ENCODE measurements around the gene SLC4A5.

The SLC4A5 gene

GRCh38 chr2:74366036-74366435 lies 22.8 kb upstream of the SLC4A5 start:
- no peak for DNase-seq (ENCODE audit: low spot score)
- TF ChIP-seq CTCF (IDR thresholded peaks at IDR 0.05; ENCODE audit: extremely low read depth, missing control alignments) = no peak

DNA sequence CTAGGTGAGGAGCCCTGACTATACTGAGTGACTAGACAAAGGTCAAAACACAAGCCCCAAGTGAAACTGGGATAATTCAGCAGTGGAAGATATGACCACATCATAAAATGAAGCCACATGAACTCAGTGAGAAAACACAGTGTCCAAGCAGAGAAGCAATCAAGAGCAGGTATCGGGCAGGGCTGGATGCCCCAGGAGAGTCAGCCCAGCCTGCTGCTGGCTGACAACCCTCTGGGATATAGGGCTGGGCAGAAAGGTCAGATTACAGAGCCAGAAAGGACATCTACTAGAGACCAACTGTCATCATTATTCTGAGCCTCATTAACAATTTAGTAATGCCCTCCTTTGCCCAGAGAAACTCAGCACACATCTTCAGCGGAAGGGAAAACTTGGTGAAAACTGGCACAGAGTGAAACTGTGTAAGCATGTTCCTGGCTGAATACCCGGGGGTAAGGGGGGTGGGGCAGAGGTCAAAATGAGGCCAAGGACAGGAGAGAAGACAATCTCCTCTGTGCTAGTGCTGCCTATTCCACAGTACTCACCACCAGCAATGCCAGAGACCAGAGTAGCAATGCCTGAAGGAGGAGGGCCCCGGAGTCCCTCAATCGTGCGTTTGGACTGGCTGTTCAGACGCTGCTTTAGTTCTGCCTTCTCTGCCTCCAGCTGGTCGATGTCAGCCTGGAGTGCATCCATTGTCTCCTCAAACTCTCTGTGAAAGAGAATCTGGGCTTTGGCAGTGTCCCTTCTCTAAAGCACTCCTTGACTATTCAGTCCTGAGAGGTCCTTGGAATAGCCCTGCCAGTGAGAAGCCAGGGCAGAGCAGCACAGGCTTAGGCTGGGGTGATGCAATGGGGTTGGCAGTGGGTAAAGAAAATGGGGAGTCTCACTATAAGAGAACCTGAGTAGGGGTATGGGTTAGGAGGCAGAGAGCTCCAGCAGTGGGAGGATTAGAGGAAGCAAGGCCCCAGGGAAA lies 21.6 kb upstream of the SLC4A5 start:
- no peak for TF ChIP-seq CTCF (IDR thresholded peaks at IDR 0.05; ENCODE audit: extremely low read depth, missing control alignments)
- no peak for DNase-seq (ENCODE audit: low spot score)

GRCh38 chr2:74361327-74361726 lies 18.1 kb upstream of the SLC4A5 start:
- TF ChIP-seq CTCF (IDR thresholded peaks at IDR 0.05; ENCODE audit: extremely low read depth, missing control alignments) = no peak
- no peak for DNase-seq (ENCODE audit: low spot score)

DNA sequence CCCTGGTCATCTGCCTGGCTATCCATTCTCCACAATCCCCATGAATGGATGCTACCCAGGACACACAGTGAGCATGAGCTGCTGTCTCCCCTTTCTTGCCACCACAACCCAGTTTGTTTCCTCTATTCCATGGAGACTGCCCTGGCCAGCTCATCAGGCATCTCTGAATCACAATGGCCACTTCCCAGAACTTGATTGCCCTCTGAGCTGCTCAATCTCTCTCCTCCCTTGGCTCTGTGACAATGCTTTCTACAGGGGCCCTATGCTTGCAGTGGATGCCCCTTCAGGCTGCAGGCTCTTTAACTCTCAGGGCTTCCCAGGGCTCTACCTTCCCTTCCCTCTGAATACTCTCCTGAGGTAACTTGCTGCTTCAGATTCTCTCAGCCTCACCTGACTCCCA lies 14.4 kb upstream of the SLC4A5 start:
- no peak for DNase-seq (ENCODE audit: low spot score)

DNA sequence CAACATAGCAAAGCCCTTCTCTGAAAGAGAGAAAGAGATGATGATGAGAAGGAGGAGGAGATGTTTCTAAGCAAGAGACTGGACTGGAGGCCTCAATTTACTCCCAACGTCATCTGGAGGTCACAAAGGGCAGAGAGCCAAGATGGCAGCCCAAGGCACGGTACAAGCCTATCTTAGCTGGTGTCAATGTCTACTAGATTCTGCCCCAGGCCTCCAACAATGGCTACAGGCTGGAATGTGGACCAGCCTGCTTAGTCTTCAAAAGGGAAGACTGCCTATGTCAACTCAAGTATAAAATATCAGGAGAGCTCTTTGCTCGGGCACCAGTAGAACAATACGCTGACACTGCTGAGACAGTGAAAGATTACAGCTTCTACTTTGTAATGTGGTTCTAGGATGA lies 6.7 kb upstream of the SLC4A5 start:
- no peak for TF ChIP-seq CTCF (IDR thresholded peaks at IDR 0.05; ENCODE audit: extremely low read depth, missing control alignments)
- no peak for DNase-seq (ENCODE audit: low spot score)

More for the DNA sequence above, 14.4 kb upstream of the SLC4A5 start:
- no peak for TF ChIP-seq CTCF (IDR thresholded peaks at IDR 0.05; ENCODE audit: extremely low read depth, missing control alignments)

DNA sequence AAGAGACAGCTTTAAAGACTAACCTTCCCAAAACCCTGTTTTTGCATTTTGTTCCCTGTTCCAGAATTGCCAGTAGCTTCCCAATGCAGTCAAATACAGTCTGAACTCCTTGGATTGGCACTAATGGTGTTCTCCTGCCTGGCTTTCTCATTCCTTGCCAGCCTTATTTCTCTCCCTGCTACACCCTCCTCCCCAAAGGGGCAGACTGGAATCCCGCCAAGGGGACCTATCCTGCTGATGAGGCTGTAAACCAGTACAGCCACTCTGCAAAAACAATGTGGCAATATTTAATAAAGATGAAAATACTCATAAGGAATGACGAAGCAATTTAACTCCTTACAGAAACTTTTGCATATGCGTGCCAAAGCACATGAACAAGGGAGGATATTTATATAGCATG lies 4.5 kb upstream of the SLC4A5 start:
- DNase-seq (ENCODE audit: low spot score) = no peak
- no peak for TF ChIP-seq CTCF (IDR thresholded peaks at IDR 0.05; ENCODE audit: extremely low read depth, missing control alignments)

- no peak for DNase-seq (ENCODE audit: low spot score)
- TF ChIP-seq CTCF (IDR thresholded peaks at IDR 0.05; ENCODE audit: extremely low read depth, missing control alignments) = no peak
Observed at GRCh38 chr2:74347303-74347702, 4.1 kb upstream of the SLC4A5 start.
